HG02981 (cell line): ENCODE data around the gene SLC50A1.

Source experiments
- ATAC-seq: cut with Tn5 transposase; IDR thresholded peaks from one replicate; pipeline ENCODE4 v1.9.1; 2021; ENCODE audit warnings: mild to moderate bottlenecking, moderate library complexity; ENCODE audit not compliant: unreplicated experiment

The SLC50A1 gene

GRCh38 chr1:155135415-155136028 lies at the start of gene SLC50A1:
Gene SLC50A1 (plus strand): TSS chr1:155135852. CDS start chr1:155135912, 60 bp downstream.
- ATAC-seq, result peak; percentile 71

GRCh38 chr1:155086128-155086741 lies 49.4 kb upstream of the SLC50A1 start:
- no peak for ATAC-seq

- no peak for ATAC-seq
These were observed 48.7 kb upstream of the SLC50A1 start for GRCh38 chr1:155086856-155087535.

GRCh38 chr1:155091071-155092051 lies 44.3 kb upstream of the SLC50A1 start:
- no peak for ATAC-seq

GRCh38 chr1:155092131-155092530 lies 43.5 kb upstream of the SLC50A1 start:
- no peak for ATAC-seq

GRCh38 chr1:155092641-155093040 lies 43.0 kb upstream of the SLC50A1 start:
- ATAC-seq, result no peak

- no peak for ATAC-seq
These were observed 41.6 kb upstream of the SLC50A1 start for GRCh38 chr1:155093911-155094621.

- ATAC-seq, result no peak
These were observed 41.1 kb upstream of the SLC50A1 start for GRCh38 chr1:155094622-155094948.

- ATAC-seq, result no peak
These were observed 36.3 kb upstream of the SLC50A1 start for GRCh38 chr1:155099331-155099730.

- ATAC-seq, result no peak
These were observed 32.3 kb upstream of the SLC50A1 start for GRCh38 chr1:155103325-155103724.

- ATAC-seq, result no peak
These were observed 30.8 kb upstream of the SLC50A1 start for GRCh38 chr1:155104605-155105534.

GRCh38 chr1:155105604-155106011 lies 30.0 kb upstream of the SLC50A1 start:
- ATAC-seq, result no peak

GRCh38 chr1:155106862-155107261 lies 28.8 kb upstream of the SLC50A1 start:
- no peak for ATAC-seq

GRCh38 chr1:155107309-155108264 lies 28.1 kb upstream of the SLC50A1 start:
- ATAC-seq, result no peak

- no peak for ATAC-seq
These were observed 27.4 kb upstream of the SLC50A1 start for GRCh38 chr1:155108296-155108695.

- no peak for ATAC-seq
These were observed 25.3 kb upstream of the SLC50A1 start for GRCh38 chr1:155110381-155110780.

GRCh38 chr1:155110826-155111225 lies 24.8 kb upstream of the SLC50A1 start:
- ATAC-seq, result no peak

- no peak for ATAC-seq
These were observed 22.1 kb upstream of the SLC50A1 start for GRCh38 chr1:155113450-155113980.
